Fibroblast of lung (primary cell): Measurements from ENCODE around the gene APRT. TPM values are rescaled to one million over a fixed set of nuclear protein-coding genes. Genes with fewer than 3 reads are reported as not detected.

Source experiments
- DNase-seq, 2 donors: peaks; one replicate each; pipeline versions ENCODE4 v3.0.0 to v3.0.0-alpha.2; 2010; ENCODE audit warnings: low read depth in 2 of 2
- H2AFZ ChIP-seq: 2 replicates; pipeline ENCODE4 v1.5.1; 2012; ENCODE audit warnings: low read length, control low read depth, inconsistent platforms
- H3K27ac ChIP-seq: 2 replicates; pipeline ENCODE4 v1.5.1; 2011; ENCODE audit warnings: low read length, control low read depth; ENCODE audit not compliant: insufficient read depth
- H3K27me3 ChIP-seq: 2 replicates; pipeline ENCODE4 v1.5.1; 2011; ENCODE audit warnings: mild to moderate bottlenecking, low read length; ENCODE audit not compliant: control insufficient read depth, insufficient read depth
- H3K36me3 ChIP-seq: 2 replicates; pipeline ENCODE4 v1.5.1; 2011; ENCODE audit warnings: low read length; ENCODE audit not compliant: control insufficient read depth, insufficient read depth
- H3K4me1 ChIP-seq: 2 replicates; pipeline ENCODE4 v1.5.1; 2011; ENCODE audit warnings: low read length; ENCODE audit not compliant: control insufficient read depth, insufficient read depth; ENCODE audit errors: extremely low read depth
- H3K4me2 ChIP-seq: 2 replicates; pipeline ENCODE4 v1.5.1; 2011; ENCODE audit warnings: low read length, control low read depth; ENCODE audit not compliant: insufficient read depth; ENCODE audit errors: extremely low read depth
- H3K4me3 ChIP-seq, 4 experiments: fragments of 200-600 bp in 1 of 4; sonication (generic) in 1 of 4; replicated peaks in 1 of 4; 2 replicates each; pipeline ENCODE4 v1.5.1; 2011 to 2016; ENCODE audit warnings: low read length in 4 of 4, low read depth in 3 of 4, mild to moderate bottlenecking in 3 of 4, control low read depth in 2 of 4, inconsistent platforms in 1 of 4, mixed read lengths in 1 of 4; ENCODE audit not compliant: insufficient read depth in 1 of 4; ENCODE audit errors: control extremely low read depth in 1 of 4
- H3K79me2 ChIP-seq: 2 replicates; pipeline ENCODE4 v1.5.1; 2012; ENCODE audit warnings: mild to moderate bottlenecking, low read length, inconsistent platforms; ENCODE audit not compliant: control insufficient read depth, insufficient read depth
- H3K9ac ChIP-seq: 2 replicates; pipeline ENCODE4 v1.5.1; 2011; ENCODE audit warnings: mild to moderate bottlenecking, low read length, control low read depth; ENCODE audit not compliant: insufficient read depth
- H3K9me3 ChIP-seq: 2 replicates; pipeline ENCODE4 v1.5.1; 2012; ENCODE audit warnings: low read depth, low read length; ENCODE audit not compliant: control insufficient read depth, insufficient read depth
- H4K20me1 ChIP-seq: 2 replicates; pipeline ENCODE4 v1.5.1; 2011; ENCODE audit warnings: low read length; ENCODE audit not compliant: control insufficient read depth, insufficient read depth; ENCODE audit errors: extremely low read depth
- CTCF ChIP-seq, 2 donors: IDR thresholded peaks in 1 of 2; conservative IDR thresholded peaks in 1 of 2; 1 replicate in 1 of 2; 2 replicates in 1 of 2; pipeline ENCODE4 v1.5.1; 2011 to 2012; ENCODE audit warnings: low read length in 2 of 2, control low read depth in 1 of 2, inconsistent platforms in 1 of 2, low read depth in 1 of 2, mild to moderate bottlenecking in 1 of 2
- EZH2 ChIP-seq: IDR thresholded peaks from 2 replicates; pipeline ENCODE4 v1.5.1; 2012; ENCODE audit warnings: low read length, control low read depth, mild to moderate bottlenecking; ENCODE audit errors: missing control alignments
- polyA plus RNA-seq, 2 donors: library from polyadenylated mRNA; depleted of rRNA in 1 of 2; stranded (reverse) in 1 of 2; unstranded in 1 of 2; fragments of >200 nt; gene quantifications; 2 replicates each; pipeline ENCODE4 v1.2.1, GENCODE V29; 2011 to 2012; ENCODE audit warnings: missing spikeins in 1 of 2
- total RNA-seq: library from RNA; depleted of rRNA; stranded (reverse); fragments of >200 nt; gene quantifications from 2 replicates; pipeline ENCODE4 v1.2.1, GENCODE V29; 2014

The APRT gene
- total and polyA plus RNA-seq, 2 donors (not counting 1 experiment from before 2014, with no cell fraction given), result 39.2 to 95.6 TPM

GRCh38 chr16:88766975-88767374 is 44.8 kb downstream of the APRT start:
- H3K9ac ChIP-seq, result peak overlapping the region; percentile 7
- no peaks in the 10 kb centered on the region for H3K27me3 ChIP-seq
- no peaks in the 10 kb centered on the region for H4K20me1 ChIP-seq
- no peak overlapping the region for H3K4me2 ChIP-seq
- H3K27ac ChIP-seq, result no peak overlapping the region
- H3K4me1 ChIP-seq, result peaks cover 35% of the 10 kb centered on the region
- DNase-seq, result no peak
- H3K36me3 ChIP-seq, result peaks cover 3% of the 10 kb centered on the region
- H3K4me3 ChIP-seq, result no peak overlapping the region
- TF ChIP-seq EZH2 (no peak), CTCF (conservative IDR thresholded peaks at IDR 0.05 in 1 of 2, IDR thresholded peaks at IDR 0.05 in 1 of 2; ENCODE audit: low read depth in 1 of 2, low read length in 2 of 2) (no peak)
- H3K9me3 ChIP-seq, result no peaks in the 10 kb centered on the region
- peaks cover 94% of the 10 kb centered on the region for H3K79me2 ChIP-seq
- no peak overlapping the region for H2AFZ ChIP-seq

- DNase-seq, result peak in 1 of 2 donors; percentile 66
- Histone ChIP-seq H3K36me3 (peaks cover 5% of the 10 kb centered on the region), H2AFZ (no peak overlapping the region), H3K9ac (no peak overlapping the region), H3K27ac (no peak overlapping the region), H3K4me1 (peaks cover 21% of the 10 kb centered on the region), H3K9me3 (no peaks in the 10 kb centered on the region), H3K4me2 (no peak overlapping the region), H3K79me2 (peaks cover 97% of the 10 kb centered on the region), H3K27me3 (no peaks in the 10 kb centered on the region), H4K20me1 (no peaks in the 10 kb centered on the region), H3K4me3 (no peak overlapping the region)
- TF ChIP-seq CTCF (conservative IDR thresholded peaks at IDR 0.05 in 1 of 2, IDR thresholded peaks at IDR 0.05 in 1 of 2; ENCODE audit: low read depth in 1 of 2, low read length in 2 of 2) (no peak), EZH2 (no peak)
Observed at GRCh38 chr16:88764913-88765349, 46.8 kb downstream of the APRT start.

- H3K9ac ChIP-seq, result no peak overlapping the region
- peaks cover 5% of the 10 kb centered on the region for H3K36me3 ChIP-seq
- no peak overlapping the region for H3K4me3 ChIP-seq
- no peak overlapping the region for H3K27ac ChIP-seq
- no peaks in the 10 kb centered on the region for H3K9me3 ChIP-seq
- no peak for TF ChIP-seq EZH2
- no peak for TF ChIP-seq CTCF (conservative IDR thresholded peaks at IDR 0.05 in 1 of 2, IDR thresholded peaks at IDR 0.05 in 1 of 2; ENCODE audit: low read depth in 1 of 2, low read length in 2 of 2)
- H3K4me2 ChIP-seq, result no peak overlapping the region
- no peak for DNase-seq
- H3K4me1 ChIP-seq, result peaks cover 26% of the 10 kb centered on the region
- H3K27me3 ChIP-seq, result no peaks in the 10 kb centered on the region
- no peak overlapping the region for H2AFZ ChIP-seq
- H3K79me2 ChIP-seq, result peaks cover 97% of the 10 kb centered on the region
- H4K20me1 ChIP-seq, result no peaks in the 10 kb centered on the region
Observed at GRCh38 chr16:88764080-88764479, 47.6 kb downstream of the APRT start.
